Measurements from ENCODE around the gene RNASE9. TPM values are rescaled to one million over a fixed set of nuclear protein-coding genes. Genes with fewer than 3 reads are reported as not detected.
"Not testable (repeated sequence)": the region's sequence is repeated elsewhere in the genome, so short reads cannot be mapped to it uniquely, and the experiment has no call there.

The RNASE9 gene
- total RNA-seq, 2 donors from 2014 or later = not detected

DNA sequence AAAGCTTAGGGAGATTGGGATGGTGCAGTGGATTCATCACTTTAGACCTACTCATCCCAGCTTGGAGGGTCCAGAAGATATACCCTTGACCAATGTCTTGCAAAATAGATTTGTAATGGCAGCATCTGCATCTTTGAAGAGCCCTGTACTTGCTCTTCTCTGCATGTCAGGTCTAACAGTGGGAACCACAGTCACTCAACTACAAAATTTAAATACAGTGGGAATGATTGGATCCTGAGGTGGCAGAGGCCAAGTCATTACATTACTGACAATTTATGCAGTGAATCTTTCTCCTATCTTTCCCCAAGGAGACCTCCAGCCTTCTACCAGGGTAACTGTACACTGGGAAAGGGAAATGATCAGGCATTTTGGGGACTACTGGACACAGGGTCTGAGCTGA is 8.2 kb upstream of the RNASE9 start:
- H3K27me3 ChIP-seq (replicated peaks; ENCODE audit: insufficient read depth) = no peaks in the 10 kb centered on the region
- DNase-seq (ENCODE audit: low spot score) (no peak), ATAC-seq (ENCODE audit: insufficient number of reproducible peaks, low FRiP score, low read depth) (no peak)
- no peak overlapping the region for H3K4me3 ChIP-seq
- no peaks in the 10 kb centered on the region for H3K4me1 ChIP-seq (ENCODE audit: control insufficient read depth in 1 of 2, low read depth in 2 of 2)
- H3K36me3 ChIP-seq = no peaks in the 10 kb centered on the region
- TF ChIP-seq, protein P1, sequence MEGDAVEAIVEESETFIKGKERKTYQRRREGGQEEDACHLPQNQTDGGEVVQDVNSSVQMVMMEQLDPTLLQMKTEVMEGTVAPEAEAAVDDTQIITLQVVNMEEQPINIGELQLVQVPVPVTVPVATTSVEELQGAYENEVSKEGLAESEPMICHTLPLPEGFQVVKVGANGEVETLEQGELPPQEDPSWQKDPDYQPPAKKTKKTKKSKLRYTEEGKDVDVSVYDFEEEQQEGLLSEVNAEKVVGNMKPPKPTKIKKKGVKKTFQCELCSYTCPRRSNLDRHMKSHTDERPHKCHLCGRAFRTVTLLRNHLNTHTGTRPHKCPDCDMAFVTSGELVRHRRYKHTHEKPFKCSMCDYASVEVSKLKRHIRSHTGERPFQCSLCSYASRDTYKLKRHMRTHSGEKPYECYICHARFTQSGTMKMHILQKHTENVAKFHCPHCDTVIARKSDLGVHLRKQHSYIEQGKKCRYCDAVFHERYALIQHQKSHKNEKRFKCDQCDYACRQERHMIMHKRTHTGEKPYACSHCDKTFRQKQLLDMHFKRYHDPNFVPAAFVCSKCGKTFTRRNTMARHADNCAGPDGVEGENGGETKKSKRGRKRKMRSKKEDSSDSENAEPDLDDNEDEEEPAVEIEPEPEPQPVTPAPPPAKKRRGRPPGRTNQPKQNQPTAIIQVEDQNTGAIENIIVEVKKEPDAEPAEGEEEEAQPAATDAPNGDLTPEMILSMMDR (IDR thresholded peaks at IDR 0.05) = no peak
- no peak overlapping the region for H3K27ac ChIP-seq
- peaks cover 5% of the 10 kb centered on the region for H3K9me3 ChIP-seq

GRCh38 chr14:20568393-20568792 is 7.5 kb upstream of the RNASE9 start:
- Histone ChIP-seq H3K4me1 (ENCODE audit: control insufficient read depth in 1 of 2, low read depth in 2 of 2) (no peaks in the 10 kb centered on the region), H3K4me3 (no peak overlapping the region), H3K9me3 (peaks cover 5% of the 10 kb centered on the region), H3K27me3 (replicated peaks; ENCODE audit: insufficient read depth) (no peaks in the 10 kb centered on the region), H3K36me3 (no peaks in the 10 kb centered on the region), H3K27ac (no peak overlapping the region)
- no peak for DNase-seq (ENCODE audit: low spot score)
- ATAC-seq (ENCODE audit: insufficient number of reproducible peaks, low FRiP score, low read depth) = no peak
- TF ChIP-seq, protein P1 (IDR thresholded peaks at IDR 0.05) = no peak

DNA sequence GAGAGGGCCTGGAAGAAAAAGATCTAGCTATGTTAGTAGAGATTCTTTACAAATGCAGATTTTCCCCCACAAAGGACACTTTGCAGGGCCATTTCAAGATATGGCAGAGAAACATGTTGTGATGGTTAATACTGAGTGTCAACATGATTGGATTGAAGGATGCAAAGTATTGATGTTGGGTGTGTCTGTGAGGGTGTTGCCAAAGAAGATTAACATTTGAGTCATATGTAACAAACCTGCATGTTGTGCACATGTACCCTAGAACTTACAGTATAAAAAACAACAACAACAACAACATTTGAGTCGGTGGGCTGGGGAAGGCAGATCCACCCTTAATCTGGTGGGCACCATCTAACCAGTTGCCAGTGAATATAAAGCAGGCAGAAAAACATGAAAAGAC is 6.4 kb upstream of the RNASE9 start:
- not testable (repeated sequence) for H3K4me3 ChIP-seq; H3K27ac ChIP-seq; DNase-seq (ENCODE audit: low spot score); ATAC-seq (ENCODE audit: insufficient number of reproducible peaks, low FRiP score, low read depth); H3K36me3 ChIP-seq; H3K27me3 ChIP-seq (replicated peaks; ENCODE audit: insufficient read depth); H3K9me3 ChIP-seq; H3K4me1 ChIP-seq (ENCODE audit: control insufficient read depth in 1 of 2, low read depth in 2 of 2)

- TF ChIP-seq, protein P1 (IDR thresholded peaks at IDR 0.05) = no peak
- Histone ChIP-seq H3K27ac (no peak overlapping the region), H3K4me1 (ENCODE audit: control insufficient read depth in 1 of 2, low read depth in 2 of 2) (no peaks in the 10 kb centered on the region), H3K9me3 (peaks cover 5% of the 10 kb centered on the region), H3K4me3 (no peak overlapping the region), H3K27me3 (replicated peaks; ENCODE audit: insufficient read depth) (no peaks in the 10 kb centered on the region), H3K36me3 (no peaks in the 10 kb centered on the region)
- no peak for DNase-seq (ENCODE audit: low spot score)
- no peak for ATAC-seq (ENCODE audit: insufficient number of reproducible peaks, low FRiP score, low read depth)
These were observed 3.7 kb upstream of the RNASE9 start for GRCh38 chr14:20564501-20564997.

DNA sequence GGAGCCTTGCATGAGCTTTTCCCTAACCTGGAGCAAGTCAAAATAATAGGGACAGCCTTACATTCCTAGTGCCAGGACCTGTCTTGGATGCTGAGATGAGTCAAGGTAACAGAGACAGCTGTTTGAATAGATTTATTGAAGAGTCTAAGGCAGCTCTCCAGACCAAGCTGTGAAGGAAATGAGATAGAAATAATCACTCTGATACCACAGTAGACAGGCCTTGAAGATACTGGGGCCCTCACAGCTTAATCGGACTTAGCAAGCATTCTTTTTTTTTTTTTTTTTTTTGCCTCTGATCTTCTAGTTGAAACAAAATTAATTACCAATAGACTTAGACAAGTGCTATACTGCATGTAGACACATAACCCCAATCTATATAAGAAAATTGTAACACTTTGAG is 3.1 kb upstream of the RNASE9 start:
- DNase-seq (ENCODE audit: low spot score) = no peak
- Histone ChIP-seq H3K4me3 (no peak overlapping the region), H3K27me3 (replicated peaks; ENCODE audit: insufficient read depth) (no peaks in the 10 kb centered on the region), H3K27ac (no peak overlapping the region), H3K9me3 (peaks cover 2% of the 10 kb centered on the region), H3K36me3 (no peaks in the 10 kb centered on the region), H3K4me1 (ENCODE audit: control insufficient read depth in 1 of 2, low read depth in 2 of 2) (no peaks in the 10 kb centered on the region)
- ATAC-seq (ENCODE audit: insufficient number of reproducible peaks, low FRiP score, low read depth) = no peak
- TF ChIP-seq, protein P1 (IDR thresholded peaks at IDR 0.05) = no peak

DNA sequence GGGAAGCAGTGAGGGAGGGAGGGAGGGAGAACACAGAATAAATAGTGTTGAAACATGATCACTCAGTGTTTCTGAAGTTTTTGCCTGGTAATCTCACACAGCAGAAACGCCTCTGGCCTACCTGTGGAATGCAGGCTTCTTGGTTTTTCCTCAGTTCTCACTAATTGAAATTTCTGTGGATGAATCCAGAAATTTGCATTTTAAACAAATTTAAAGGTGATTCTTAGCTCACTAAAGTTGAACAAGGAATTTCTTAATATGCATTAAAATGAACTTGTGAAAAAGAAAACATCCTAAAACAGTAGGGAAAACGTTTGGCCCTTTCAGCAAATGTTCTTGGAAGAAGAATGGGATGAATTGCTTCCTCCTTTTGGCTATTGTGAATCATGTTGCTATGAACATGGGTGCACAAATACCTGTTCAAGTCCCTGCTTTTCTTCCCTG is 1.4 kb downstream of the RNASE9 start:
- Histone ChIP-seq H3K36me3 (no peaks in the 10 kb centered on the region), H3K9me3 (no peaks in the 10 kb centered on the region), H3K27ac (no peak overlapping the region), H3K4me3 (no peak overlapping the region), H3K4me1 (ENCODE audit: control insufficient read depth in 1 of 2, low read depth in 2 of 2) (no peaks in the 10 kb centered on the region), H3K27me3 (replicated peaks; ENCODE audit: insufficient read depth) (no peaks in the 10 kb centered on the region)
- ATAC-seq (ENCODE audit: insufficient number of reproducible peaks, low FRiP score, low read depth) (no peak), DNase-seq (ENCODE audit: low spot score) (no peak)
- TF ChIP-seq, protein P1 (IDR thresholded peaks at IDR 0.05) = no peak

Measured in thoracic aorta (tissue), 2 donors.